Stimulated activated CD4-positive, alpha-beta T cell treated with anti-CD3 and anti-CD28 coated beads, Interleukin-4, amount 100 ng/mL, for 48 hours (primary cell): ENCODE data around the gene FERMT2.

ENCODE experiments used
- DNase-seq, 2 donors: peaks; one replicate each; pipeline ENCODE4 v3.0.0-alpha.2; 2020; ENCODE audit warnings: low read depth in 2 of 2

The FERMT2 gene

GRCh38 chr14:52821805-52822250 is 129.0 kb downstream of the FERMT2 start:
- DNase-seq = no peak

- DNase-seq = no peak
These were observed 142.7 kb downstream of the FERMT2 start for GRCh38 chr14:52808101-52808500.
